Psoas muscle (tissue), 8 donors: Measurements from ENCODE around the gene LTO1. TPM values are rescaled to one million over a fixed set of nuclear protein-coding genes. Genes with fewer than 3 reads are reported as not detected.

Source experiments
- ATAC-seq, 4 donors: fragments of 200-7000 bp; cut with Tn5 transposase; one replicate each; pipeline ENCODE4 v1.9.1; 2020; ENCODE audit warnings: moderate library complexity in 3 of 4, mild to moderate bottlenecking in 2 of 4
- DNase-seq, 2 donors: peaks; one replicate each; pipeline ENCODE4 v3.0.0-alpha.2; 2020
- H3K27ac ChIP-seq: fragments of 200-600 bp; one replicate; pipeline ENCODE4 v1.8.0; 2022
- H3K27me3 ChIP-seq, 3 donors: fragments of 200-600 bp in 1 of 3; one replicate each; pipeline versions ENCODE4 v1.6.1 to v1.8.0; 2013 to 2022; ENCODE audit warnings: low read length in 2 of 3, mild to moderate bottlenecking in 2 of 3, moderate library complexity in 1 of 3; ENCODE audit not compliant: insufficient read depth in 3 of 3
- H3K36me3 ChIP-seq, 2 donors: fragments of 200-600 bp in 1 of 2; one replicate each; pipeline versions ENCODE4 v1.6.1 to v1.8.0; 2013 to 2022; ENCODE audit warnings: low read depth in 1 of 2, mild to moderate bottlenecking in 1 of 2, moderate library complexity in 1 of 2; ENCODE audit not compliant: insufficient read depth in 1 of 2
- H3K4me1 ChIP-seq: fragments of 200-600 bp; one replicate; pipeline ENCODE4 v1.8.0; 2022
- H3K4me3 ChIP-seq: fragments of 200-600 bp; one replicate; pipeline ENCODE4 v1.8.0; 2022; ENCODE audit warnings: mild to moderate bottlenecking
- H3K9me3 ChIP-seq: fragments of 200-600 bp; one replicate; pipeline ENCODE4 v1.8.0; 2022
- WGBS, 3 donors: extraction: QIAGEN DNeasy Blood & Tissue Kit; methylation state at CpG; one replicate each; pipeline versions ENCODE4 v1.1.6 to v1.1.7; 2013; 5-methylcytosine and 5-hydroxymethylcytosine counted together
- intact Hi-C, 2 donors: fragments of 100-400 bp; cut with DNase I; formaldehyde crosslinking; loops; one replicate each; pipeline versions ENCODE4 v1.11.0 to v1.14.2; 2022
- polyA plus RNA-seq, 3 donors: library from polyadenylated mRNA; stranded (reverse); fragments of 200-250 nt; gene quantifications; one replicate each; pipeline ENCODE4 v1.2.3, GENCODE V29; 2013
- total RNA-seq, 4 donors: library from RNA; stranded (reverse); fragmentation: NEBNext Ultra II Directional in 2 of 4; extraction: Animal tissue kit (Norgen Biotek cat#: 25700) in 2 of 4; gene quantifications; one replicate each; pipeline versions ENCODE4 v1.2.1 to v1.2.4, GENCODE V29; 2021 to 2023
- TF ChIP-seq, protein P1 (sequence below): fragments of 200-600 bp; IDR thresholded peaks from one replicate; pipeline ENCODE4 v1.8.0; 2022; ENCODE audit warnings: antibody characterized with exemption
- donor health status: healthy with polysubstance abuse.
- donor health status: DM: no; HTN: no; CAD: no; lungs with moderate emphysema.
- donor health status: Bipolar disorder and iron deficiency.
- donor health status: healthy.
- donor health status: DM: yes; HTN: yes; CAD: no.
- donor health status: DM: no; HTN: no; CAD: no.
- donor health status: DM: no; HTN: no; CAD: no.
- donor health status: DM: yes; HTN: yes; CAD: no.

LTO1 gene
- total and polyA plus RNA-seq, 7 donors, result 8.5 to 28.1 (median 9.2) TPM

DNA sequence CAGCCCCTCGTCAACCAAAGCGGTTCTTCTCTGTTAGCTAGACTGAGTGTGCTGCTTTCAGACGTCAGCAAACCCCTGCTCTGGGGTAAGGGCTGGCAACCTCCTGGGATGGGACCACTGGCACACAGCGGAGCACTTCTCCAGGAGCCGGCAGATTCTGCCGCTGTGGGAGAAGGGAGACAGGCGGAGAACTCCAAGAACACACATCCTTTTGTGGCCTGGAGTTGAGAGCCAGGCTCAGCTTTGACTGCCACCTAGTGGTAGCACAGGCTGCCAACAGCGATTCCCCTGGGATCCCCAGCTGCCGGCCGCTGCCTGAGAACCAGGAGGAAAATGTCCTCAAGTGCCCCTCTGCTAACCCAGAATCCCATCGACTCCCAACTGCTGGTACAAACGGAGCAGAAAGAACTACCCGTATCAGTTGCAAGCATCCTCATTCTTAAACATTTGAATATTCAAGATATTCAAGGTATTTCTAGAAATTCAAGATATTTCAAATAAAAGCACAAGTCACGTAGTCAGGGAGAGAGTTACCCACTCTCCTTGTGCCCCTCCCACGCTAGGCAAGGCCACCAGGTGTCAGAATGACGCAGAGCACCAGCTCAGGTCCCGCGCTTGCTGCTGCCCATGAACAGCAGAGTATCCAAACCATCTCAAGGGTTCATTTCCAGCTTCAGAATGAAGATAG lies 4.9 kb downstream of the LTO1 start:
- Histone ChIP-seq H3K36me3 (peaks cover 0 to 69% of the 10 kb centered on the region in 2 donors), H3K27ac (no peak overlapping the region), H3K4me3 (no peak overlapping the region), H3K27me3 (no peaks in the 10 kb centered on the region), H3K9me3 (no peaks in the 10 kb centered on the region), H3K4me1 (peaks cover 28% of the 10 kb centered on the region)
- 29 to 36% (median 33%) methylated on average over 18 of the region's 18 CpGs for WGBS, 3 donors
- peak; percentile 50 to 77 (median 68) for ATAC-seq
- TF ChIP-seq, protein P1, sequence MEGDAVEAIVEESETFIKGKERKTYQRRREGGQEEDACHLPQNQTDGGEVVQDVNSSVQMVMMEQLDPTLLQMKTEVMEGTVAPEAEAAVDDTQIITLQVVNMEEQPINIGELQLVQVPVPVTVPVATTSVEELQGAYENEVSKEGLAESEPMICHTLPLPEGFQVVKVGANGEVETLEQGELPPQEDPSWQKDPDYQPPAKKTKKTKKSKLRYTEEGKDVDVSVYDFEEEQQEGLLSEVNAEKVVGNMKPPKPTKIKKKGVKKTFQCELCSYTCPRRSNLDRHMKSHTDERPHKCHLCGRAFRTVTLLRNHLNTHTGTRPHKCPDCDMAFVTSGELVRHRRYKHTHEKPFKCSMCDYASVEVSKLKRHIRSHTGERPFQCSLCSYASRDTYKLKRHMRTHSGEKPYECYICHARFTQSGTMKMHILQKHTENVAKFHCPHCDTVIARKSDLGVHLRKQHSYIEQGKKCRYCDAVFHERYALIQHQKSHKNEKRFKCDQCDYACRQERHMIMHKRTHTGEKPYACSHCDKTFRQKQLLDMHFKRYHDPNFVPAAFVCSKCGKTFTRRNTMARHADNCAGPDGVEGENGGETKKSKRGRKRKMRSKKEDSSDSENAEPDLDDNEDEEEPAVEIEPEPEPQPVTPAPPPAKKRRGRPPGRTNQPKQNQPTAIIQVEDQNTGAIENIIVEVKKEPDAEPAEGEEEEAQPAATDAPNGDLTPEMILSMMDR, result peak; percentile 89
- DNase-seq, result peak; percentile 80 to 91
- intact Hi-C loops, result no loop called here

GRCh38 chr11:69669486-69669885 lies 5.7 kb downstream of the LTO1 start:
- 86 to 91% (median 87%) methylated on average over 19 of the region's 19 CpGs for WGBS, 3 donors
- intact Hi-C loops, result loop anchor here in 1 of 2 donors (5.0 kb wide), 1 partner anchor 567 kb away; no protein-coding TSS in a partner anchor
- DNase-seq, result peak in 1 of 2 donors; percentile 15

GRCh38 chr11:69667619-69668604 lies 7.2 kb downstream of the LTO1 start:
- intact Hi-C loops, result loop anchor here in 1 of 2 donors (5.0 kb wide), 1 partner anchor 566 kb away; no protein-coding TSS in a partner anchor
- Histone ChIP-seq H3K9me3 (no peaks in the 10 kb centered on the region), H3K4me3 (no peak overlapping the region), H3K27ac (no peak overlapping the region), H3K4me1 (peaks cover 13% of the 10 kb centered on the region), H3K36me3 (peaks cover 9 to 90% of the 10 kb centered on the region in 2 donors), H3K27me3 (no peaks in the 10 kb centered on the region)
- DNase-seq (peak in 1 of 2 donors; percentile 29), ATAC-seq (no peak)
- TF ChIP-seq, protein P1, result no peak
- 87 to 89% (median 88%) methylated on average over 26 of the region's 26 CpGs for WGBS, 3 donors

More at GRCh38 chr11:69669486-69669885, 5.7 kb downstream of the LTO1 start:
- no peak overlapping the region for H3K27ac ChIP-seq
- H3K27me3 ChIP-seq, result no peaks in the 10 kb centered on the region
- H3K9me3 ChIP-seq, result no peaks in the 10 kb centered on the region
- no peak overlapping the region for H3K4me3 ChIP-seq
- H3K4me1 ChIP-seq, result peaks cover 28% of the 10 kb centered on the region
- TF ChIP-seq, protein P1, result no peak
- no peak for ATAC-seq
- H3K36me3 ChIP-seq, result peaks cover 3 to 77% of the 10 kb centered on the region in 2 donors

GRCh38 chr11:69666752-69667536 lies 8.2 kb downstream of the LTO1 start:
- ATAC-seq (no peak), DNase-seq (peak in 1 of 2 donors; percentile 13)
- H3K27me3 ChIP-seq, result no peaks in the 10 kb centered on the region
- TF ChIP-seq, protein P1, result no peak
- peaks cover 10% of the 10 kb centered on the region for H3K4me1 ChIP-seq
- H3K27ac ChIP-seq, result no peak overlapping the region
- no peak overlapping the region for H3K4me3 ChIP-seq
- no peaks in the 10 kb centered on the region for H3K9me3 ChIP-seq
- intact Hi-C loops, result loop anchor here in 1 of 2 donors (5.0 kb wide), 1 partner anchor 565 kb away; no protein-coding TSS in a partner anchor
- H3K36me3 ChIP-seq, result peaks cover 9 to 90% of the 10 kb centered on the region in 2 donors
- 86 to 89% (median 87%) methylated on average over 33 of the region's 33 CpGs for WGBS, 3 donors
